GM21390 (cell line): ENCODE results near the gene MTRF1L.
A peak's percentile ranks its signal among the peaks of the same experiment; 100 is the strongest.
"Not testable (repeated sequence)": the region's sequence is repeated elsewhere in the genome, so short reads cannot be mapped to it uniquely, and the experiment has no call there.

ENCODE experiments used
- ATAC-seq: cut with Tn5 transposase; IDR thresholded peaks from one replicate; pipeline ENCODE4 v1.9.1; 2021; ENCODE audit not compliant: unreplicated experiment

MTRF1L gene

GRCh38 chr6:153003366-153003690 is 819 bp upstream of the MTRF1L start:
- peak; percentile 6 for ATAC-seq

- ATAC-seq = peak; percentile 22
These were observed 519 bp downstream of the MTRF1L start for GRCh38 chr6:153001767-153002612.

- ATAC-seq = not testable (repeated sequence)
These were observed 1.7 kb downstream of the MTRF1L start for GRCh38 chr6:153000790-153001189.

GRCh38 chr6:153000243-153000642 is 2.3 kb downstream of the MTRF1L start:
- ATAC-seq = no peak

- not testable (repeated sequence) for ATAC-seq
These were observed 3.0 kb downstream of the MTRF1L start for GRCh38 chr6:152999538-152999937.

- no peak for ATAC-seq
These were observed 8.7 kb downstream of the MTRF1L start for GRCh38 chr6:152993847-152994246.

- no peak for ATAC-seq
These were observed 9.1 kb downstream of the MTRF1L start for GRCh38 chr6:152993431-152993830.

GRCh38 chr6:152986978-152987377 is 15.5 kb downstream of the MTRF1L start:
- ATAC-seq = no peak

GRCh38 chr6:152985300-152985699 is 17.2 kb downstream of the MTRF1L start:
- ATAC-seq = not testable (repeated sequence)

- peak; percentile 35 for ATAC-seq
These were observed 18.0 kb downstream of the MTRF1L start for GRCh38 chr6:152984513-152984872.

- peak; percentile 23 for ATAC-seq
These were observed 18.6 kb downstream of the MTRF1L start for GRCh38 chr6:152983637-152984512.

GRCh38 chr6:152982904-152983636 is 19.4 kb downstream of the MTRF1L start, which contains the start of gene FBXO5:
TSS of gene FBXO5 (minus strand) at chr6:152983041. CDS start at chr6:152982959, 82 bp downstream.
- ATAC-seq = peak; percentile 80

- ATAC-seq = peak; percentile 2
These were observed 20.3 kb downstream of the MTRF1L start for GRCh38 chr6:152981989-152982903.

- no peak for ATAC-seq
These were observed 21.3 kb downstream of the MTRF1L start for GRCh38 chr6:152981219-152981618.

GRCh38 chr6:152980656-152981055 is 21.9 kb downstream of the MTRF1L start:
- ATAC-seq = no peak

- no peak for ATAC-seq
These were observed 23.4 kb downstream of the MTRF1L start for GRCh38 chr6:152979116-152979515.

- no peak for ATAC-seq
These were observed 24.5 kb downstream of the MTRF1L start for GRCh38 chr6:152978058-152978457.

GRCh38 chr6:152977556-152977955 is 25.0 kb downstream of the MTRF1L start:
- ATAC-seq = no peak

- ATAC-seq = no peak
These were observed 25.8 kb downstream of the MTRF1L start for GRCh38 chr6:152976749-152977148.
